ENCODE measurements around the gene ZFP90.

ZFP90 gene

GRCh38 chr16:68590201-68590994, 51.3 kb downstream of the ZFP90 start:
- DNase-seq: no peak

DNA sequence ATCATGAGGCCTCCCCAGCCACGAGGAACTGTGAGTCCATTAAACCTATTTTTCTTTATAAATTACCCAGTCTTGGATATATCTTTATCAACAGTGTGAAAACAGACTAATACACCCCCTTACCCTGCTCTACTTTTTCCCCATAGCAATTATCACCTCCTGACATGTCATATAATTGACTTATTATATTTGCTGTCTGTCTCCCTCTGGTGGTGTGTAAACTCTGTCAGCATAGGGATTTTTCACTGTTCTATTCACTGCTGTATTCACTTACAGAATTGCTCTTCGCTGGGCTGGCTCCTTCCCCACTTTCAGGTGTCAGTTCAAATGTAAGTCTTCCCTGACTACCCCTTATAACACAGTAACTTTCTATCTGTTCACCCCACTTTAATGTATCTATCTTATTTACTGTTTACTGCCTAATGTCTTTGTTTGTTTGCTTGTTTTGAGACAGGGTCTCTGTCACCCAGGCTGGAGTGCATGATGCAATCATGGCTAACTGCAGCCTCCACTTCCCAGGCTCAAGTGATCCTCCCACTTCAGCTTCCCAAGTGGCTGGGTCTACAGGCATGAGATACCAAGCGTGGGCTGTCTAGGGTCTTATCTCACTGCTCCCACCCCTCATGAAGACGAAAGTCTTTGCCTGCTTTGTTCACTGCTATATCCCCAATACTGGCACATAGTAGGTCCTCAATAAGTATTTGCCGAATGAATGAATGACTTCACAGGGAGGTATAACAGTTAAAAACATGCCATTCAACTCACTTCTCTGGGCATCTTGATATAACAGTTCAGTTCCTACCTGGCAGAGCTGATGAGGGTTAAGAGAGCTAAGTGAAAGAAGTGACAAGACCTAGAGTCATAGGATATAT, 53.6 kb downstream of the ZFP90 start:
- DNase-seq: no peak

DNA sequence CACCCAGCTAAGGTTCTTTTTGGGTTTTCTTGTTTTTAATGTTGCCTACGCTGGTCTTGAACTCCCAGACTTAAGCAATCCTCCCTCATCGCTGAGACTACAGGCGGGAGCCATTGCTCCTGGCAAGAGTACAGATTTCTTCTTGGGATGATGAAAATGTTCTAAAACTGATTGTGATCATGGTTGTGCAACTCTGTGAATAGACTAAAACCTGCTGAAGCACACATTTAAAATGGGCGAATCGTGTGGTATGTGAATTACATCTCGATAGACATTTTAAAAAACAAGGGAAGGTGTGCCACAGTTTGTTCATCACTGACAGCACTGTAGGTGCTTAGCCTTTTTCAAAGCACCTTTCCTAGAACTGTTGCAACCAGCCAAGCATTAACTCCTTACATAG, 57.2 kb downstream of the ZFP90 start:
- no peak for DNase-seq

- DNase-seq: no peak
Observed at GRCh38 chr16:68599586-68599985, 60.5 kb downstream of the ZFP90 start.

DNA sequence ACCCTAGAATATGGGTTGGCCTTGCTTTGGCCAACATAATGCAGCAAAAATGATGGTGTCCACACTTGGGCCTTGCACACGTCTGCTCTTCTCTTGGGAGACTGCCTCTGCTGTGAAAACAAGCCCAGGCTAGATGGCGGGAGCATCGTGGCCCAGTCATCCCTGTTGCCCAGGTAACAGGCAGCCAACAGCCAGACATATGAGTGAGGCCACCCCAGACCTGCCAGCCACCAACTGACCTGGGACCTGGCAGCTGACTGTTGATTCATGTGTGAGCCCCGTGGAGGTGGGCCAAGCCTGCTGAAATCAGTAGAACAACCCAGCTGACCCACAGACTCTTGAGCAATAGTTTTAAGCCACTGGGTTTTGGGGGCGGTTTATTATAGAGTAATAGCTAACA, 66.7 kb downstream of the ZFP90 start:
- DNase-seq: no peak

DNA sequence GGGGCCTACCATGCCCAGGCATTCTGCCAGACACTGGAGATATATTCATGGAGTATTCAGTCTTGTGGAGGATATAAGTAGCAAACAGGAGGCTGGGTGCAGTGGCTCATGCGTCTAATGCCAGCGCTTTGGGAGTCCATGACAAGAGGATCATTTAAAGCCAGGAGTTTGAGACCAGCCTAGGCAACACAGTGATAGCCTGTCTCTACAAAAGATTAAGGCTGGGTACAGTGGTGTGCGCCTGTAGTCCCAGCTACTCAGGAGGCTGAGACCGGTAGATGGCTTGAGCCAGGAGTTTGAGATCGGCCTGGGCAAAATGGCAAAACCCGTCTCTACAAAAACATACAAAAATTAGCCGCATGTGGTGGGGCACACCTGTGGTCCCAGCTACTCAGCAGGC, 68.4 kb downstream of the ZFP90 start:
- DNase-seq: no peak

GRCh38 chr16:68608330-68608729, 69.2 kb downstream of the ZFP90 start:
- DNase-seq: no peak

DNA sequence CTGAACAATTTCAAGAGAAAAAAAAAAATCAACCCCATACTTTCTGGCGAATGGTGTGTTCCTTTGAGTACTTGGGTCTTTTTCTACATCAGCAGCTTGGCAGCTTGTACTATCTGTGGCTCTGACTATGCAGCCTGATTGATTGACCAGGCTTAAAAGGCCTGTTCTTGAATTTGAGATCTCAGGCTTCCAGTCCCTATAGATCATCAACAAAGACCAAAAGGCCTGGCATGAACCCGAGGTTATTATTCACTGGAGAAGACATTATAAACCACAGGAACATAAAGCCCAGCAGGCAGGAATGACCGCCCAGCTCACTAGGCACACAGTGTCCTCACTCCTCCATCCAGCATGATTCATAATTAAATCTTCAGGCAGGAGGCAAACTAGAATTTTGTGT, 73.9 kb downstream of the ZFP90 start:
- no peak for DNase-seq

DNA sequence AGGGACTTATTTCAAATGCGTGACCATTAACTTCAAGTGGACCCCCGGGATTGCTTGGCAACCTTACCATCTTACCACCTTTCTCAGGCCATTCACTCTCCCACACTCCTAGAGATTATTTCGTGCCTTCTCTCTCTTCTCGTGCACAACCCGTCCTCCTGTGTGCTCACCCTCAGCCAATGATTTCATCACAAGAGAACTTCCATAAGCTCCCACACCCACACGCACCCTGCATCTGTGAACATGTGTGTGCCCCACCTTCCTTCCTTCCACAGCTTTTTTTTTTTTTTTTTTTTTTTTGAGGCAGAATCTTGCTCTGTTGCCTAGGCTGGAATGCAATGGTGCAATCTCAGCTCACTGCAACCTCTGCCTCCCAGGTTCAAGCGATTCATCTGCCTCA, 78.6 kb downstream of the ZFP90 start:
- DNase-seq: no peak

Measured in GOT3 (cell line).